Endothelial cell of umbilical vein (primary cell): ENCODE results near the gene COL13A1. TPM values are rescaled to one million over a fixed set of nuclear protein-coding genes. Genes with fewer than 3 reads are reported as not detected.

Source experiments
- BruUV-seq: library from RNA; stranded (reverse); fragments of 400-500 nt; replicated peaks from 2 replicates; lab custom pipeline; 2021; lab: Mats Ljungman, UMichigan
- CTCF ChIA-PET: fragments of 300-600, 350-600 bp; sonication (Branson Sonifier 250); formaldehyde crosslinking; loops from one replicate; lab custom pipeline; 2021; ENCODE audit warnings: antibody characterized with exemption, inconsistent platforms; lab: Charles Lee
- POLR2A ChIA-PET: fragments of 300-600, 350-600 bp; sonication (Branson Sonifier 250); formaldehyde crosslinking; loops from one replicate; lab custom pipeline; 2021; ENCODE audit warnings: antibody characterized with exemption, inconsistent platforms; lab: Charles Lee
- DNase-seq: peaks from one replicate; pipeline ENCODE4 v3.0.0-alpha.2; 2011; ENCODE audit warnings: low read depth, low spot score
- FAIRE-seq: peaks from 2 replicates; lab custom pipeline; 2011; peaks lifted over from hg19 to GRCh38; lab: Jason Lieb, UNC
- H2AFZ ChIP-seq: 2 replicates; pipeline ENCODE4 v1.6.0; 2012; ENCODE audit warnings: low read depth, low read length, control low read depth, inconsistent platforms
- H3K27ac ChIP-seq: 2 replicates; pipeline ENCODE4 v1.5.1; 2011; ENCODE audit warnings: low read depth, mild to moderate bottlenecking, control low read depth, low read length, moderate library complexity; ENCODE audit not compliant: insufficient read depth
- H3K27me3 ChIP-seq, 2 experiments: 2 replicates each; pipeline versions ENCODE4 v1.6.0 to v1.6.1; 2011; ENCODE audit warnings: low read length in 2 of 2, mixed read lengths in 1 of 2; ENCODE audit not compliant: control insufficient read depth in 2 of 2, insufficient read depth in 2 of 2
- H3K36me3 ChIP-seq, 2 experiments: 2 replicates in 1 of 2; 3 replicates in 1 of 2; pipeline ENCODE4 v1.5.1; 2011; ENCODE audit warnings: low read length in 2 of 2, mild to moderate bottlenecking in 1 of 2, moderate library complexity in 1 of 2; ENCODE audit not compliant: control insufficient read depth in 2 of 2, insufficient read depth in 2 of 2; ENCODE audit errors: extremely low read depth in 1 of 2
- H3K4me1 ChIP-seq: 3 replicates; pipeline ENCODE4 v1.5.1; 2011; ENCODE audit warnings: mild to moderate bottlenecking, low read length; ENCODE audit not compliant: control insufficient read depth, insufficient read depth; ENCODE audit errors: extremely low read depth
- H3K4me2 ChIP-seq: 2 replicates; pipeline ENCODE4 v1.6.1; 2011; ENCODE audit warnings: low read length, control low read depth, mixed read lengths; ENCODE audit not compliant: insufficient read depth
- H3K4me3 ChIP-seq, 3 experiments: fragments of 200-600 bp in 1 of 3; sonication (generic), shearing (Covaris generic) in 1 of 3; replicated peaks in 1 of 3; 2 replicates each; pipeline ENCODE4 v1.5.1; 2011 to 2016; ENCODE audit warnings: control low read depth in 3 of 3, low read length in 3 of 3, mild to moderate bottlenecking in 2 of 3, inconsistent platforms in 1 of 3, low read depth in 1 of 3, moderate library complexity in 1 of 3; ENCODE audit not compliant: insufficient read depth in 1 of 3
- H3K79me2 ChIP-seq: 2 replicates; pipeline ENCODE4 v1.6.0; 2012; ENCODE audit warnings: low read length, inconsistent platforms; ENCODE audit not compliant: control insufficient read depth, insufficient read depth
- H3K9ac ChIP-seq: replicated peaks from 2 replicates; pipeline ENCODE3; 2011; ENCODE audit warnings: low read length, control low read depth; ENCODE audit not compliant: insufficient read depth; ENCODE audit errors: extremely low read depth
- H3K9me1 ChIP-seq: replicated peaks from 3 replicates; pipeline ENCODE4 v1.6.0; 2011; ENCODE audit warnings: mild to moderate bottlenecking, low read length; ENCODE audit not compliant: control insufficient read depth, insufficient read depth; ENCODE audit errors: extremely low read depth
- H3K9me3 ChIP-seq: replicated peaks from 2 replicates; pipeline ENCODE4 v1.5.1; 2012; ENCODE audit warnings: low read length, inconsistent platforms; ENCODE audit not compliant: control insufficient read depth, insufficient read depth
- H4K20me1 ChIP-seq: replicated peaks from 2 replicates; pipeline ENCODE3; 2011; ENCODE audit warnings: mild to moderate bottlenecking, low read length; ENCODE audit not compliant: control insufficient read depth, insufficient read depth; ENCODE audit errors: extremely low read depth
- EZH2 ChIP-seq: IDR thresholded peaks from 2 replicates; pipeline ENCODE4 v1.6.1; 2012; ENCODE audit warnings: borderline replicate concordance, low read depth, mild to moderate bottlenecking, moderate library complexity, low read length, inconsistent platforms; ENCODE audit not compliant: severe bottlenecking
- FOS ChIP-seq: IDR thresholded peaks from 2 replicates; pipeline ENCODE4 v1.6.1; 2011; ENCODE audit warnings: mild to moderate bottlenecking, low read length, moderate library complexity, borderline replicate concordance; ENCODE audit not compliant: insufficient read depth
- GATA2 ChIP-seq: IDR thresholded peaks from 2 replicates; pipeline ENCODE4 v1.7.0; 2011; ENCODE audit warnings: low read depth, mild to moderate bottlenecking, moderate library complexity, mixed read lengths, low read length; ENCODE audit not compliant: insufficient read length, insufficient read depth
- JUN ChIP-seq: IDR thresholded peaks from 2 replicates; pipeline ENCODE4 v1.6.1; 2011; ENCODE audit warnings: borderline replicate concordance, low read depth; ENCODE audit not compliant: insufficient read length, insufficient read depth
- MYC ChIP-seq: IDR thresholded peaks from one replicate; pipeline ENCODE4 v1.6.1; 2011; ENCODE audit warnings: mild to moderate bottlenecking, low read depth, low read length
- POLR2A ChIP-seq: IDR thresholded peaks from 2 replicates; pipeline ENCODE4 v1.6.1; 2012; ENCODE audit warnings: low read depth, mild to moderate bottlenecking, control low read depth, low read length
- POLR2AphosphoS5 ChIP-seq: IDR thresholded peaks from 2 replicates; pipeline ENCODE4 v1.6.1; 2012; ENCODE audit warnings: low read depth, mild to moderate bottlenecking, control low read depth, low read length, moderate library complexity; ENCODE audit not compliant: insufficient read depth
- dilution Hi-C: fragments of 300-500 bp; cut with MboI; formaldehyde crosslinking; loops from one replicate; pipeline ENCODE4 v1.15.0; 2019; ENCODE audit warnings: low sequenced_read_pairs; ENCODE audit not compliant: extremely low pct_ligation_motif_present
- intact Hi-C: fragments of 100-400 bp; cut with micrococcal nuclease; formaldehyde crosslinking; loops from one replicate; pipeline ENCODE4 v1.10.0; 2022
- polyA plus RNA-seq, 4 experiments: library from polyadenylated mRNA; depleted of rRNA in 3 of 4; stranded (reverse) in 3 of 4; unstranded in 1 of 4; fragments of >200 nt; gene quantifications; 2 replicates each; pipeline versions ENCODE4 v1.2.1 to v1.2.3, GENCODE V29; 2011 to 2012; ENCODE audit warnings: missing spikeins in 1 of 4
- total RNA-seq: library from RNA; stranded (reverse); gene quantifications from 2 replicates; pipeline ENCODE4 v1.2.3, GENCODE V29; 2021
- TF ChIP-seq, protein P1 (sequence below), 2 donors: IDR thresholded peaks; 1 replicate in 1 of 2; 2 replicates in 1 of 2; pipeline ENCODE4 v1.5.1; 2011; ENCODE audit warnings: low read length in 2 of 2, mild to moderate bottlenecking in 2 of 2, moderate library complexity in 2 of 2, control low read depth in 1 of 2, inconsistent platforms in 1 of 2, low read depth in 1 of 2; ENCODE audit not compliant: insufficient read depth in 1 of 2; ENCODE audit errors: extremely low read depth in 1 of 2
- TF ChIP-seq, protein P2 (sequence below): IDR thresholded peaks from 2 replicates; pipeline ENCODE4 v1.6.1; 2011; ENCODE audit not compliant: insufficient read depth, insufficient read length

COL13A1 gene
- total and polyA plus RNA-seq, 2 donors (not counting 3 experiments of a cell fraction or from before 2014, with no cell fraction given), result 21.4 to 47.5 TPM

GRCh38 chr10:69915215-69915560, 113.5 kb downstream of the COL13A1 start:
- intact Hi-C loops (loop anchor here (2.0 kb wide), 1 partner anchor 54 kb away; no protein-coding TSS in a partner anchor), dilution Hi-C loops (no loop called here)
- Histone ChIP-seq H3K9me1 (no peaks in the 10 kb centered on the region), H4K20me1 (no peaks in the 10 kb centered on the region), H3K27me3 (no peaks in the 10 kb centered on the region), H3K79me2 (no peaks in the 10 kb centered on the region), H3K4me2 (no peak overlapping the region), H3K4me1 (peaks cover 17% of the 10 kb centered on the region), H3K4me3 (no peak overlapping the region), H3K9ac (no peak overlapping the region), H2AFZ (no peak overlapping the region), H3K27ac (no peak overlapping the region), H3K9me3 (no peaks in the 10 kb centered on the region), H3K36me3 (no peaks in the 10 kb centered on the region)
- no peak for DNase-seq
- no peak for FAIRE-seq
- no TSS peak for BruUV-seq
- no peak for TF ChIP-seq EZH2
- TF ChIP-seq, protein P1, sequence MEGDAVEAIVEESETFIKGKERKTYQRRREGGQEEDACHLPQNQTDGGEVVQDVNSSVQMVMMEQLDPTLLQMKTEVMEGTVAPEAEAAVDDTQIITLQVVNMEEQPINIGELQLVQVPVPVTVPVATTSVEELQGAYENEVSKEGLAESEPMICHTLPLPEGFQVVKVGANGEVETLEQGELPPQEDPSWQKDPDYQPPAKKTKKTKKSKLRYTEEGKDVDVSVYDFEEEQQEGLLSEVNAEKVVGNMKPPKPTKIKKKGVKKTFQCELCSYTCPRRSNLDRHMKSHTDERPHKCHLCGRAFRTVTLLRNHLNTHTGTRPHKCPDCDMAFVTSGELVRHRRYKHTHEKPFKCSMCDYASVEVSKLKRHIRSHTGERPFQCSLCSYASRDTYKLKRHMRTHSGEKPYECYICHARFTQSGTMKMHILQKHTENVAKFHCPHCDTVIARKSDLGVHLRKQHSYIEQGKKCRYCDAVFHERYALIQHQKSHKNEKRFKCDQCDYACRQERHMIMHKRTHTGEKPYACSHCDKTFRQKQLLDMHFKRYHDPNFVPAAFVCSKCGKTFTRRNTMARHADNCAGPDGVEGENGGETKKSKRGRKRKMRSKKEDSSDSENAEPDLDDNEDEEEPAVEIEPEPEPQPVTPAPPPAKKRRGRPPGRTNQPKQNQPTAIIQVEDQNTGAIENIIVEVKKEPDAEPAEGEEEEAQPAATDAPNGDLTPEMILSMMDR (IDR thresholded peaks at IDR 0.05; ENCODE audit: extremely low read depth in 1 of 2, insufficient read depth in 1 of 2, low read depth in 1 of 2, low read length in 2 of 2), result no peak
- no peak for TF ChIP-seq GATA2
- TF ChIP-seq JUN, result no peak
- TF ChIP-seq MYC, result no peak
- TF ChIP-seq FOS, result no peak
- TF ChIP-seq, protein P2, sequence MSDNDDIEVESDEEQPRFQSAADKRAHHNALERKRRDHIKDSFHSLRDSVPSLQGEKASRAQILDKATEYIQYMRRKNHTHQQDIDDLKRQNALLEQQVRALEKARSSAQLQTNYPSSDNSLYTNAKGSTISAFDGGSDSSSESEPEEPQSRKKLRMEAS, result no peak
- TF ChIP-seq POLR2AphosphoS5, result no peak
- no peak for TF ChIP-seq POLR2A
- POLR2A ChIA-PET, result no interaction called here
- CTCF ChIA-PET, result interaction anchor here (0.6 to 11.1 kb wide), 64 partner anchors 9 to 449 kb away, joined by 3 to 622 read pairs (median 5); partner anchors contain the start of genes COL13A1 and TYSND1
